Measurements from ENCODE around the gene C6orf62. TPM values are rescaled to one million over a fixed set of nuclear protein-coding genes. Genes with fewer than 3 reads are reported as not detected.
"Not testable (repeated sequence)": the region's sequence is repeated elsewhere in the genome, so short reads cannot be mapped to it uniquely, and the experiment has no call there.

C6orf62 gene
- total and polyA plus RNA-seq, 2 experiments from 2014 or later = 66.7 to 79.9 TPM

GRCh38 chr6:24764833-24765828, 46.2 kb upstream of the C6orf62 start:
- not testable (repeated sequence) for H3K27ac ChIP-seq (ENCODE audit: low read depth); H3K4me3 ChIP-seq; H3K36me3 ChIP-seq (ENCODE audit: insufficient read depth); H3K4me3 Mint-ChIP-seq; H3K27me3 ChIP-seq (ENCODE audit: insufficient read depth); H3K4me2 ChIP-seq; H3K4me1 Mint-ChIP-seq; H3K9me2 ChIP-seq (ENCODE audit: insufficient read depth); H3K27me3 Mint-ChIP-seq (ENCODE audit: insufficient read depth, low read depth, poor library complexity); H3K79me2 ChIP-seq (replicated peaks; ENCODE audit: insufficient read depth); H2AFZ ChIP-seq; DNase-seq (ENCODE audit: low spot score); H3K9me3 Mint-ChIP-seq; H4K20me1 ChIP-seq (replicated peaks; ENCODE audit: insufficient read depth); H3K4me1 ChIP-seq (ENCODE audit: insufficient read depth); H3K36me3 Mint-ChIP-seq (ENCODE audit: low read depth); ATAC-seq; H3F3A ChIP-seq (replicated peaks; ENCODE audit: low read depth); H3K27ac Mint-ChIP-seq

GRCh38 chr6:24763578-24763977, 44.6 kb upstream of the C6orf62 start:
- Histone ChIP-seq H3F3A (replicated peaks; ENCODE audit: low read depth) (no peaks in the 10 kb centered on the region), H2AFZ (no peak overlapping the region), H3K79me2 (replicated peaks; ENCODE audit: insufficient read depth) (no peaks in the 10 kb centered on the region), H3K27ac (ENCODE audit: low read depth) (no peak overlapping the region), H3K4me1 (ENCODE audit: insufficient read depth) (no peaks in the 10 kb centered on the region), H3K9me2 (ENCODE audit: insufficient read depth) (peaks cover 4% of the 10 kb centered on the region; the same call in 1 of the 2 replicates), H3K36me3 (ENCODE audit: insufficient read depth) (no peaks in the 10 kb centered on the region), H4K20me1 (replicated peaks; ENCODE audit: insufficient read depth) (no peaks in the 10 kb centered on the region), H3K4me3 (no peak overlapping the region), H3K4me2 (no peak overlapping the region), H3K27me3 (ENCODE audit: insufficient read depth) (no peaks in the 10 kb centered on the region)
- no peaks in the 10 kb centered on the region; the same call in 2 of the 3 replicates for H3K36me3 Mint-ChIP-seq (ENCODE audit: low read depth)
- DNase-seq (ENCODE audit: low spot score) (no peak), ATAC-seq (no peak)
- no peak overlapping the region for H3K4me3 Mint-ChIP-seq
- no peak overlapping the region for H3K27ac Mint-ChIP-seq
- H3K27me3 Mint-ChIP-seq (ENCODE audit: insufficient read depth, low read depth, poor library complexity) = peaks cover 2% of the 10 kb centered on the region
- no peaks in the 10 kb centered on the region for H3K9me3 Mint-ChIP-seq
- H3K4me1 Mint-ChIP-seq = peaks cover 5% of the 10 kb centered on the region; the same call in 2 of the 3 replicates
- no peak for TF ChIP-seq ETS1 (IDR thresholded peaks at IDR 0.05)
- no peak for TF ChIP-seq ZNF331 (CRISPR knock-in tag; IDR thresholded peaks at IDR 0.05; ENCODE audit: low read depth)
- TF ChIP-seq EZH2 (IDR thresholded peaks at IDR 0.05; ENCODE audit: low read depth, unreplicated experiment) = no peak
- TF ChIP-seq JUNB (IDR thresholded peaks at IDR 0.05; ENCODE audit: unreplicated experiment) = no peak
- TF ChIP-seq CREB1 (CRISPR knock-in tag; IDR thresholded peaks at IDR 0.05; ENCODE audit: low read depth) = no peak
- no peak for TF ChIP-seq ZNF462 (CRISPR knock-in tag; IDR thresholded peaks at IDR 0.05)
- TF ChIP-seq POLR2AphosphoS5 (IDR thresholded peaks at IDR 0.05; ENCODE audit: low read depth) = no peak
- TF ChIP-seq REST (IDR thresholded peaks at IDR 0.05; ENCODE audit: unreplicated experiment) = no peak
- TF ChIP-seq ZNF114 (CRISPR knock-in tag; IDR thresholded peaks at IDR 0.05) = no peak
- no peak for TF ChIP-seq NANOG (IDR thresholded peaks at IDR 0.05; ENCODE audit: borderline replicate concordance)
